COR-L47 (cell line): ENCODE results near the gene SMIM12.
A peak's percentile ranks its signal among the peaks of the same experiment; 100 is the strongest.

Experiments
- DNase-seq: peaks from one replicate; lab custom pipeline; 2025; lab: John Stamatoyannopoulos, UW

Gene SMIM12

GRCh38 chr1:34872133-34872503, 12.6 kb upstream of the SMIM12 start:
- DNase-seq, result no peak

GRCh38 chr1:34871443-34872132, 12.0 kb upstream of the SMIM12 start:
- no peak for DNase-seq

GRCh38 chr1:34870395-34870794, 10.8 kb upstream of the SMIM12 start:
- DNase-seq, result no peak

- DNase-seq, result no peak
These were observed 10.2 kb upstream of the SMIM12 start for GRCh38 chr1:34869760-34870159.

GRCh38 chr1:34868230-34869049, 8.9 kb upstream of the SMIM12 start:
- DNase-seq, result no peak

- DNase-seq, result no peak
These were observed 7.9 kb upstream of the SMIM12 start for GRCh38 chr1:34867415-34867814.

GRCh38 chr1:34866762-34867109, 7.2 kb upstream of the SMIM12 start:
- no peak for DNase-seq

- DNase-seq, result no peak
These were observed 6.6 kb upstream of the SMIM12 start for GRCh38 chr1:34865981-34866761.

GRCh38 chr1:34865573-34865972, 6.0 kb upstream of the SMIM12 start:
- DNase-seq, result no peak

GRCh38 chr1:34864759-34865158, 5.2 kb upstream of the SMIM12 start:
- no peak for DNase-seq

GRCh38 chr1:34863501-34863900, 4.0 kb upstream of the SMIM12 start:
- DNase-seq, result no peak

- DNase-seq, result no peak
These were observed 576 bp downstream of the SMIM12 start for GRCh38 chr1:34858901-34859445.

- DNase-seq, result no peak
These were observed 2.9 kb downstream of the SMIM12 start for GRCh38 chr1:34856697-34857096.

GRCh38 chr1:34852677-34853217, 6.8 kb downstream of the SMIM12 start:
- peak; percentile 89 for DNase-seq

- no peak for DNase-seq
These were observed 8.0 kb downstream of the SMIM12 start for GRCh38 chr1:34851431-34852105.

- no peak for DNase-seq
These were observed 9.2 kb downstream of the SMIM12 start for GRCh38 chr1:34850382-34850781.

GRCh38 chr1:34847094-34847493, 12.5 kb downstream of the SMIM12 start:
- DNase-seq, result no peak

- no peak for DNase-seq
These were observed 13.3 kb downstream of the SMIM12 start for GRCh38 chr1:34846265-34846664.

GRCh38 chr1:34845131-34845901, 14.2 kb downstream of the SMIM12 start:
- DNase-seq, result no peak

- no peak for DNase-seq
These were observed 15.3 kb downstream of the SMIM12 start for GRCh38 chr1:34844252-34844634.
